Measurements from ENCODE around the gene C19orf73.

DNA sequence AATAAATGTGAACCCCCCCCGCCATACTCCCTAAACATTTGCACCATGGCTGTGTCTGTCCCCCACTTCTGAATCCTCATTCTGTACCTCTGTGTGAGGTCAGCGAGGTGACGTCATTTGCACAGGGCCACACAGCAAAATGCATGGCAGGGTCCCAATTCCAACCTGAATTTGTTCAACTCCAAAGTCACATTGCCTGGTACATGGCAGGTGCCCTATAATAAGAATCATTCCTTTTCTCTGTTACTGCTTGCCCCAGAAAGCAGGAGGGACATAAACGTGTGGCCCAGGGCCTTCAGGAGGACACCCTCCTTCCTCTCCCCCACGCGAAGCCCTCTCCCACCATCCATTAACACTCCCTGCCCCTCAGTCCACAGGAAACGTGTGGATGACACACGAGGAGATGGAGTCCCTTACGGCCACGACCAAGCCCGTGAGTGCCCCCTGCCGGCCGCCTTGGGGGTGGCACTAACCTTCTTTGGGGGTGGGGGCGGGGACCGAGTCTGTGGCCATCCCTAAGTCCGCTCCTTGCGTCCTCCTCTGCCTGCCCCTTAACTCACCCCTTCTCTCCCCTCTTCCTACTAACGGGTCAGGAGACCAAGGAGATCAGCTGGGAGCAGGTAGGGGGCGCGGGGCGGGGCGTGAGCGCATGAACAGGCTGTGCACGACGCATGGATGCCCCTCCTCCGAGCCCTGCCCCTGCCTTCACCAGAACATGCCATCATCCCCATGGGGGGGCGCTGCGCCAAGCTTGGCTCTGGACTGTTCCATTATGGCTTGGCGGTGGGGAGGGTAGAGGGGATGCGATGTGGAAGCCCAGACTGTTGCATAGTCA, 26.8 kb upstream of the C19orf73 start:
- TF ChIP-seq, protein P1, sequence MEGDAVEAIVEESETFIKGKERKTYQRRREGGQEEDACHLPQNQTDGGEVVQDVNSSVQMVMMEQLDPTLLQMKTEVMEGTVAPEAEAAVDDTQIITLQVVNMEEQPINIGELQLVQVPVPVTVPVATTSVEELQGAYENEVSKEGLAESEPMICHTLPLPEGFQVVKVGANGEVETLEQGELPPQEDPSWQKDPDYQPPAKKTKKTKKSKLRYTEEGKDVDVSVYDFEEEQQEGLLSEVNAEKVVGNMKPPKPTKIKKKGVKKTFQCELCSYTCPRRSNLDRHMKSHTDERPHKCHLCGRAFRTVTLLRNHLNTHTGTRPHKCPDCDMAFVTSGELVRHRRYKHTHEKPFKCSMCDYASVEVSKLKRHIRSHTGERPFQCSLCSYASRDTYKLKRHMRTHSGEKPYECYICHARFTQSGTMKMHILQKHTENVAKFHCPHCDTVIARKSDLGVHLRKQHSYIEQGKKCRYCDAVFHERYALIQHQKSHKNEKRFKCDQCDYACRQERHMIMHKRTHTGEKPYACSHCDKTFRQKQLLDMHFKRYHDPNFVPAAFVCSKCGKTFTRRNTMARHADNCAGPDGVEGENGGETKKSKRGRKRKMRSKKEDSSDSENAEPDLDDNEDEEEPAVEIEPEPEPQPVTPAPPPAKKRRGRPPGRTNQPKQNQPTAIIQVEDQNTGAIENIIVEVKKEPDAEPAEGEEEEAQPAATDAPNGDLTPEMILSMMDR (IDR thresholded peaks at IDR 0.05), result peak; percentile 75 to 92 (median 79)
- peak; percentile 43 for TF ChIP-seq POLR2AphosphoS5 (IDR thresholded peaks at IDR 0.05)

Measured in prostate gland (tissue), 2 donors.